Endothelial cell of hepatic sinusoid (primary cell): ENCODE measurements around the gene CHP2.

Source experiments
- in situ Hi-C: cut with HindIII; loops from 2 replicates; pipeline ENCODE4 v1.10.0; 2017; ENCODE audit warnings: low sequenced_read_pairs

The CHP2 gene

GRCh38 chr16:23803591-23804123, 48.8 kb downstream of the CHP2 start:
- in situ Hi-C loops, result no loop called here

GRCh38 chr16:23807028-23807427, 52.2 kb downstream of the CHP2 start:
- in situ Hi-C loops, result no loop called here
